HG02973 (cell line): Measurements from ENCODE around the gene JARID2.

Experiments
- ATAC-seq: cut with Tn5 transposase; IDR thresholded peaks from one replicate; pipeline ENCODE4 v1.9.1; 2021; ENCODE audit warnings: moderate library complexity; ENCODE audit not compliant: unreplicated experiment

Gene JARID2

DNA sequence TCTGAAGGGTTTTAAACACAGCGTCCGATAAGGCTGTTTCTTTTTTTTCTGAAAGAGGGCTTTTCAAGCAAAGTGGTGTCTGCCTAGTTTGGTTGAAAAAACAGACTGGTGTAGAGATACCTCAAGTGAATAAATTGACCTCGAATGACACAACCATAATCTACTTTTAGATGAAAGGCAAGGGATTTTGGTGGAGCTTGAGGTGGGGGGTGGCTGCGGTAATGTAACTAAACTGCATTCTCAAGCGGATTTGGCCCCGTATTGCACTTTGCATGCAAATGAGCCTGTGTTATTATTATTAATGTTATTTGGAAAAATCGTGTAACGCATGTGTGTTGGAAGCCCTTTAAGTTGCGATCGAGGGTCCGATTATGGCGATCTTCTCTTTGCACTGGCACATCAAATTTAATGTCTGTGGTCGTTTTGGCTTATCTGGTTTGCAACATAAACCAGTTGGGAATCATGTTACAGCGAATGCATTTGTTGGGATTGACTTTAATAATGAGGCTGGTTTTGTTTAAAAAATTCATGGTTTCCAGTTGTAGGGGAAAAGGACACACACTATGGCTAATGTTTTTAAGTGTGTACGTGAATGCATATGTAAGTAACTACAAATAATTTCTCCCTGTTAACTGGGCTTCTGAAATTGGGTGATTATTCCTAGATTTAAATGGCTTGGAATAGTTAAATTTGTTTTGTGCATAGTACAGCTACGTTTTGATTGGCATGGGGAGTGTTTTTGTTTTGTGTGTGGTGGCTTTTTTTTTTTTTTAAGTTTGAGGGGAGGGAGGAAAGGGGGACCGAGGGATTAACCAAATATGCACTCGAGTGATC, 1.0 kb downstream of the JARID2 start:
- no peak for ATAC-seq

DNA sequence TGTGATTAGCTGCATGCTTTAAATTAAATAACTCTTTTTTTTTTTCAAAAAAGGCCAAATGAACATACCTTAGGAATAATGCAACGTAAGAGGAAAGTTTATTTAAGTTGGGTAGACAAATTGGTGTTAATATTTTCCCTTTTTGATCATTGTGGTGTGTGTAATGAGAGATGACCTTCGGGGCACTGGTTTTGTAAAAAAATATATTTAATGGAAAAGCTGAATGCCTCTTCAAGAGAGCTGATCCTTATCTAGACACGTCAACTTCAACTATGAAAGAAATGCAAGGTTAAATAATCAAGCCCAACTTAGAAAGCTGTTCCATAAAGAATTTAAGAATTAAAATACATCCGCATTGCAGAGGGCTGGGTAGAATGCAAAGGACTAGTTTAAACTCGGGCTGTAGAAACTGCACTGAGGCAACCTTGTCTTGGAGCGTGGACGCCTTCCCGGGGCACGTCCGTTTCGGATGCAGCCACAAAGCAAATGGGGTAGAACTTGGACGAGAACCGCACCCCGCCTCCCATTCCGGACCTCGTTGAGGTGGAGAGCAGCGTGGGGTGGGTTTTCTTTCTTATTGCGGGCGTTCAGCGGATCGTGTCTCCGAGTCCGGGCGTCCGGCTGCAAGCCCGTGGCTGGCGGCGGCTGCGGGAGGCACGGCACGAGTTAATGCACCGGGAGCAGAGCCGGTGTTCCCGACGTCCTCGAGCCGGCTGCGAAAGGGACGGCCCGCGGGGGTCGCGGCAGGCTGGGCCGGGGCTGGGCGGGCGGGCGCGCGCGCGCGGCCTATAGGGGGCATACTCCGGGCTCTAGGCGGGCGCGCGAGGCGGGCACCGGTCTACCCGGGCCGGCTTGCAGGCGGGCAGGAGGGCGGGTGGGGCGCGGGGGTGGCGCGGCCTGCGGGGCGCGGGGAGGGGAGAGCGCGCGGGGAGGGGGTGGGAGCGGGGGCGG, 1.9 kb downstream of the JARID2 start:
- peak; percentile 11 for ATAC-seq

DNA sequence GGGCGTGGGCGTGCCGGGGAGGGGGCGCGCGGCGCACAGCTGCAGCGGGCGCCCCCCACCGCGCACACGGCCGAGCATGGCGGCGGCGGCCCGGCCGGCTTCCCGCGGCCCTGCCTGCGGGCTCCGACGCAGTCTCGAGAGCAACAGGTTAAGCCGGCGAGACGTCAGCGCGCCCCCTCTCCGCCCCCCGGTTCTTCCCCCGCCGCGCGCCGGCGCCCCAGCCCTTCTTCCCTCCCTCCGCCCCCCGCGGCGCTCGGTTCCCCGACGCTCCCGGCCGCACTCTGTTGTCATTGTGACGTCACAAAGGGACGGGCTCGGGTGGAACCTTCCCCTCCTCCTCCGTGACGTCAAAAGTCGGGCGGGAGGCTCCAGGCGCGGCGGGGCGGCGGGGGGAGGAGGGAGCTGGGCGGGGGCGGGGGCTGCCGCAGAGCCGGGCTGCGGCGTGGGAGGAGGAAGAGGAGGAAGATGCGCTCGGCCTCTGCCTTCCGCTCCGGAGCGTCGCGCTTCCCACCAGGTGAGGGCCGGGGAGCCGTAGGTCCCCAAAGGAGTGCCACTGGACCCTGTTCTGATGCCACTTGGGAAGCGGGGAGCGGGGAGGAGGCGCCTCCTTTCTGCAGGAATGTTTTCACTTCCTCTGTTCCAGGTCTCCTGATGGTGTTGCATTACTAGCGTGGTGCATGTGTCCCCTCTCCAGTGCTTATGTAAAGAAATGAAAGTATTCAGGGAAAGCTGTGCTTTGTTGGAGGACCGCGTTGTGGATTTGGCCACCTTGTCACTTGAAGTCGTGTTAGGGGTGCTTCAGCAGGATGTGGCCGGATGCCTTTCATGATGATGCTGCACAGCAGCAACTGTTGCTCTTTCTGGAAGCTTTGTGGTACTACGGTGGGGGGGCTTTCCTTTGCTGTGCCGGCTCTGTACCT, 2.8 kb downstream of the JARID2 start:
- ATAC-seq: peak; percentile 29

DNA sequence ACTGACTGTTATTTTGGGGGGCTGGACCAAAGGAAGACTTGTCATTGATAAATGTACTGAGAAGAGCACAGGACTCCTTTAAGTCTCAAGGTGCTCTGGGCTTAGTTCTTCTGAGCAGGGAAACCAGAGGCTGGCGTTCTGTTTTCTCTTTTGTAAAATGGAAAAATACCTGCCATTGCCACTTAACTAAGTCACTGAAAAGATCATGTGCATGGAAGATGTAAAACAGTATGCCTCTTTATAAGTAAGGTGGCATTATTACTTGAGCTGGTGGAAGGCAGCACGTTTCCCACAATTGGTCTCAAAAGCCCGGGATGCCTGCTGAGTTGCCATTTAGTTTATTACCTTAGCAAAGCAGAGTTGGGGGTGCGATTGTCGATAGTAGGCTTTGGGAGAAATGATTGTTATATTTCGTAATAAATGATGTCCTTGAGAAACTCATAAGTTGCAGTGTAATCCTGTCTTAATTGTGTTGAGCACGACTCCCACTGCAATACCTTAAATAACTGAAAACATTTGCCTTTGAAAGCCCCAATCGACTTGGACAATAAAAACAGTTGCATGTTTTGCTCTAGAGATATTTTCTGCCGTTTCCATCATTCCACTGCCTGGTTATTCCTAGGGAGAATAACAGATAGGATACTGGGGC, 3.6 kb downstream of the JARID2 start:
- ATAC-seq: no peak

DNA sequence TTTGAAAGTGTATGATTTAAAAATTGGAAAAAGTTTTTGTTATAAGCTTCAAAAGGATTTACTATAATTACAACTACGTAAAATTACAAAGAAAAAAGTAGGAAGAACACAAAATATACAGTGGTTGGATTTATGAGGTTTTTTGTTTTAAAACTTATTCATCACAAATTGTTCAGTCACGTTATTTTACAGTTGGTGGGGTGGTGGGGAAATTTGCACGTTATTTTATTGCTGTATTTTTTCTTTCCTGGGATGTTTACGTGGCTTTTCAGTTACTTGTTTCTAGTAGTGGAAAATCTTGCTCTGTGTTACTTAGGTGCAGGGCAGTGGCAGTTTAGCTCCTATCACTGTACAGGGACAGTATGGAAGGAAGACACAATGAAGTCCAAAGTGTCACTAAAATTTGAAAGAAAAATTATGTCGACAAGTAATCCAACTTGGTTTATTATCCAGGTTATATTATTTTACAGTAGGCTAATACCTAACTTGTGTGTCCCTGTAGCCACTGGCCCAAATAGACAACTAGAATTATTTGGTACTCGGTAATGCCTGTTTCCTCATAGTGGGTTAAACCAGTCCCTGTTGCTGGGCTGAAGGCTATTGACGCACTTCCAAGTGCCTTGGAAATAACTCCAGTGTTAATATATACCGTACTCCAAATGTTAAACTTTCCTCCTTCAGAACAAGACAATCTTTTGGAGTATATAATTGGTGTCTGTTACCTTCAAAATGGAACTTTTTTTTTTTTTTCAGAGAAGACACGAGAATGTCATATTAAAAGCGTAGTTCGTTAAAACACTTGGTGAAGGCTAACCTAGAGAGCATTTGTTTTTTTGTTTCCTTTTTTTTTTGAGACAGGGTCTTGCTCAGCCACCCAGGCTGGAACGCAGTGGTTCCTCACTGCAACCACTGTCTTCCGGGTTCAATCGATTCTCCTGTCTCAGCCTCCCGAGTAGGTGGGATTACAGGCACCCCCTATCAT, 4.6 kb downstream of the JARID2 start:
- ATAC-seq: no peak

DNA sequence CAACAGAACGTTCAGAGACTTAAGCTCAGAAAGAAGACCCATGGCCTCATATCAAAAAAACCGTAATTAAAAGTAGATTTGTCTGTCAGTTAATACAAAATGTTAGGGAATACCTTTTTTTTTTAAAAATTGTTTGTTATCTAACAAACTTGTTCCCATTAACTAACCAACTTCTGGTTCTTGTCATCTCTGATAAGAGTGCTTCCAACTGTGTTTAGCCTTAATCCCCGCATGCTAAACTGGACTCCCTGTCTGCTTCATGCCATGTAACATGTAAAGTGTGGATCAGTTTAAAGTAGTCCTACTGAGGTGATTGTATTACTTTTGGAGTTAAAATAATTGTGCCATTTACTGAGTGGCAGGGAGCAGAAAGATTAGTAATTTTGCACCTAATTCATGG, 6.3 kb downstream of the JARID2 start:
- ATAC-seq: no peak

DNA sequence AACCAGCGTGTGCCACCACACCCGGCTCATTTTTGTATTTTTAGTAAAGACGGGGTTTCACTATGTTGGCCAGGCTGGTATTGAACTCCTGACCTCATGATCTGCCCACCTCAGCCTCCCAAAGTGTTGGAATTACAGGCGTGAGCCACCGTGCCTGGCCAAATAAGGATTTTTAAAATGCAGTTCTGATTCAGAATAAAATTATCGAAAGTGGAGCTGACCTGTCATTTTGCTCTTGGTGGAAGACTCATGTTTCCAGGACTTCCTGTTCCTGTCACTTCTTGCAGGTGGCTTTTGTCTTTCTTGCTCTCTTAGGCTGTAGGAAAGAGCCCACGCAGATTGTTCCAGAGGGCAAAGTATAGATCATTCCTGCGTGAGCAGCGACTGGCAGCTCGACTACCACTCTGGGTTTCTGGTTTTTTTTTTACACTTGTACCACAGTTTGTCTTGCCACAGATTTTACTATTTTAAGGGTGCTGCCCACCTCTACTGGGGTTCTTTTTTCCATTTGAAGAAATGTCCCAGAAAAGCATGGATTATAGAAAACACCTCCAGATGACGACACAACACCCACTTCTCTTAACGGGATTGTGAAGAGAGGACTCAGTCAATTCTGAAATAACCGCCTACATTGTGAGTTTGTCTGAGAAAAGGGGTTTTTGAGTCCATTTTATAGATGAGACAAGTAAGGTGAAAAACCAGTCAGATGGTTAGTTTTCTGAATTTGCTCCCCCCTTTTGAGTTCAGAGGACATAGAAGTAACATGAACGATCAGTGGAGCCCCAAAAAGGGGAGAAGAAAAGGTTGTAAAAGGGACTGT, 7.5 kb downstream of the JARID2 start:
- no peak for ATAC-seq

DNA sequence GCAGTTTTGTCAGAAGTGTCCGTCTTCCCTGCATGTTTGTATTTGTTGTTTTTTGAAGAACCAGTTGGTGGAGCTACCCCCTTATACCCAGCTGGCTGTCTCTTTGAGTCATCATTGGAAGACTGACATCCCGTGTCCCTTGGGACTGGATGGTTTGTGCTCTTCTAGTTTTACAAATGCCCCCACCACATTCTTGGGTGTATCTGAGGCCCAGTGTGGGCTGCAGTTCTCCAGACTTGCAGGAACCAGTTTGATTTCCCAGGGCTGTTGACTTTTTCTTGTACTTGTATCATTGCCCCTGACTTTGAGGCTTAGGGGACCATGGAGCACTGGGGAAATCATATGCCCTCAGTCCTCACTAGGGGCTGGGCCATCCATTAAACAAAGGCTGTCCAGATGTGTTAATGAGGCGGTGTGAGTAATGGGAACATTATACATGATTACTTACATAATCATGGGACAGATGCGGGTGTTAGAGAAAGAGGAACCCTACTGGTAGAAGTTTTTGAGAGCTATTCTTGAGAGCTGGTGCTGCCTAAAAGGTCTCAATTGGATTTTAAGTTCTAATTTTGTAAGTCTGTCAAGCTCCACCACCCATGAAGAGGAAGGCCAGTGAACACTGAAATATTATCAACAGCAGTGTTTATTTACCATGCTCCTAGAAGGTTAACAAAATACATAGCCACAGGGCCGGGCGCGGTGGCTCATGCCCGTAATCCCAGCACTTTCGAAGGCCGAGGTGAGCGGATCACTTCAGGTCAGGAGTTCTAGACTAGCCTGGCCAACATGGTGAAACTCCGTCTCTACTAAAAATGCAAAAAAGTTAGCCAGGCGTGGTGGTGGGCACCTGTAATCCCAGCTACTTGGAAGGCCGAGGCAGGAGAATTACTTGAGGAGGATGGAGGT, 8.5 kb downstream of the JARID2 start:
- ATAC-seq: no peak

DNA sequence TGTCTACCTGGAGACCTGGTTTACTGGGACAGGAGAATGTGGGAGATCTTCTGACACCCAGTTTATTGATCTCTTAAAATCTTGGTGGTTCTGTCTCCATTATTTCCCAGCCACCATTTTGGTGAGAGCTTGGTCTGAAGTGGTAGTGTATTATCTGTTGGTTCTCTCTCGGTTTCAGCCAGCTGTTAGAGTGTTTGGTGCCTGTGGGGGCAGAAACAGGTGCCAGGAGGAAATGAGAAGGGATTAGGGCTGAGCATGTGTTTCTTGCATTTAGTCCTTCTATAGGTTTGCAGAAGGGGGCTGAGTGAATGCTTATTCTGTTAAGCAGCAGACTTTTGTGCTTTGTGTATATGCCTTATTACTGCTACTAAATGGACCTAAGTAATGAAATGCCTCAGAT, 9.6 kb downstream of the JARID2 start:
- peak; percentile 46 for ATAC-seq

DNA sequence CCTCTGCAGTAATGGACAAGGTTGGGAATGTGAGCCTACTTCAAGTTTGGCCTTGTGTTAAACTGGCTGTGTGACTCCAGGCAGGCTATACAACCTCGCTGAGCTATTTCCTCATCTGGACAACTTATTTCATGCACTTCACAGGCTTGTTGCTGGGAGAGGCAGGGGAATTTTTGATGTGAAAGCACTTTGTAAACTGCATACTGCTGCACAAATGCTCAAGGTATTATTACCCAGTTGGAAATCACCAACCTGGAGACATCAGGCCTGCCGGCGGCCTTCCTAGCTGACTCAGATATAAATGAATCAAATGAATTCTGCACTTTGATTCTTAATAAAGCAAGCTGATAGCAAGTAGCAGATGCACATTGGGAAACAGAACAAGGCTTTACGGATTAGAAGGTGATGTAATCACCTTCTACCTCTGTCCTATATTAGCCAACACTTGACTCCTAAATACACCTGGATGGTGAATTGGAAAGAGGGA, 10.1 kb downstream of the JARID2 start:
- no peak for ATAC-seq

DNA sequence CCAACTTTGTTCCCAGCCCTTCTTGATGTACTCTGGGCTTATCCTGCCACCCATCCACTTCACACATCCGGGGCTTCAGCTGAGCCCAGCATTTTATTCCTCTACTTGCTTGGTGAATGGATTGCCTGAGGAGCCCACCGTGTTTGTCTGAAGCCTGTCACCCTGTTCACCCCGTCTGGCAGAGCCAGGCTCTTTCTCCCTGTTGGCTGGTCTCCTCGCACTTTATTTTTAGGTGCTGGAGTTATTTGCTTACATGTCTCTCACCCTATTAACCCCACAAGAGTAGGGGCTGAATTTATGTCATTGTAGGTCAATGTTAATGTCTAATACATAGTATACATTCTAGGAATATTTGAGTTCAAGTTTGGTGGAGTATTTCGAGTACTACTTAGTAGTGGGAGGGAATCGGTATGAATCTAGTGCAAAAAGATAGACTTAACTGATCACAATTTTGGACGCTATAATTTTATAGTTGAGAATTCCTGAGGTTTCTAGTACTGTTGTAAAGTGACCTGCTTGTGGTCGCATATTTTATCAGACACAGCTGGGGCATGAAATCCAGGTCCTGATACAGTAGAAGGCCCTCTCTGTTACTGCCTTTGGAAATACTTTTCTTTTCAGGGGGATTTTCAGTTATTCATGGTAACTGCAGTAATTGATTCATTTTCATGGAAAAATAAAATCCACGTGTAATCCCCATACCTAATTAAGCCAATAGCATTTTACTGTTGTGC, 10.8 kb downstream of the JARID2 start:
- ATAC-seq: no peak

DNA sequence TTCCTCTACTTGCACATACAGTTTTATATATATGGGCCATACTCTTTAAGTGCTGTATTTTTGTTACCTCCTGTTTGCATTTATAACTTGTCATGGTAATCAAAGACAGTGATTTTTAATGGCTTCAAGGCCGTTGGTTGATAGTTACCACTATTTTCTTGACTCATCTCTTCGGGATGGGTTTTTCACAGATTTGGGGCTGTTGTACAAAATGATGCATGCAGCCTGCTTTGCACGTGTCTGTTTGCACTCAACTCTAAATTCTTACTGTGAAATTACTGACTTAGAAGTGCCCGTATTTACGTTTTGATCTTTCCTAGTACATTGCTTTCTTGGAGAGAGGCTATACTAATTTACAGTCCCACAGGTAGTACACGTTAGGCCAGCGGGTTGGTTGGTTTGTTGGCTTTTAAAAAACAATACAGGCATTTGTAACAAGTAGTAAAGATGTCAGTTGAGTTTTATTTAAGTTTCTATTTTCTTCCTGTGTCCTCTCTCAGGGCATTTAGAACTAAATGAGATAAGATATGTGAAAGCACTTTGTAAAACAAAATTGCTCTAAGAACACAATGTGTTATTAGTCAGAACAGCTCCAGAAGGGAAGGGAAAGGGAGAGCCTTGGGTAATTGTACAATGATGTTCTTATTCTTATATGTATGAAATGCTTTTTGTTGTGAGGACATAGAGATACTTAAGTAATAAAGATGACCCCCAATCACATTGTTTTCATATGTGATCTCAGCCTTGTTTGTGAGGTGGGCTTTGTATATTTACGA, 11.7 kb downstream of the JARID2 start:
- ATAC-seq: no peak

DNA sequence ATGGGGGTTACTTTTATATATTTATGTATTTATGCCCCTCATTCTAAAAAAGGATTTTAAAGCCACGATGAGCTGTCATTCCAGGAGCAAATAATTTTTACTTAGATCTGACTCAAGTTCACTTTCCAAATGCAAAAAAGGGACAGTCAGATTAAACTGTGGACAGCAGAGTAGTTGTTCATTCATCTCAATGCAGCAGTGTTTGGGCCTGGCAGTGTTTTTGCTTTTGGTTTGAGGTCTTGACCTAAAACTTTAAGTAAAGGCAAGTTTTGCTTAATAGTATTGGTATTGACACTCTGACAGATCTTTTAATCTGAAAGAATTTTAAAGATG, 13.9 kb downstream of the JARID2 start:
- ATAC-seq: no peak

DNA sequence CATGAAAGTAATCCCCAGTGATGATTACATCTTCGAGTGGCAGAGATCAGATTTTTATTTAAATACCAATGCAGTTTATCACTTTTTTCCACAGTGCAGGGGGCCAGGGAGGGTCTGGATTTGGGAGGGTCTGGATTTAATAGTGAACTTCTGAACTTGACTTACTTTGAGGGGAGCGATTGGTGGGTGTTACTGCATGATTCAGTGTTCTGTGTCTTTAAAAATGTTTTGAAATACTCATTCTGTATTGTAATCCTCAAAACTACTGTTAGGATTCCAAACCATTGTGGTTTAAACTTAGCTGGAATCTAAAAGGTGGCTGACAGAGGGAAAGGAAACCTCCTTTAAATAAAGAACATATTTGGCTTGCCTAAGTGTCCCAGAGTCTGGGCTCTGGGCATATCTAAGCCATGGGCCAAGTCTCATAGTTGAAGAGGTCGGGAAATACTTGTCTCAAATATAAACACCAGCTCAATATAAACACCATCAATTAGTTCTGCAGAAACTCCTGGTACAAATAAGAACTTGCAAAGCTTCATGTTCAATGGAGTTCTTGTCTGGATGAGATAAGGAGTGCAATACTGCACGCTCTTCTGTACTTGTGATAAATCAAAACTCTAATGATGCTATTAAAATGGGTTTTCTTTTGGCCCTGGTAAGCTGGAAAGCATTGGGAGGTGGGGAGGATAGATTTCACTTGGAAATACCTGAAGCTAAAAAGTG, 14.4 kb downstream of the JARID2 start:
- no peak for ATAC-seq

DNA sequence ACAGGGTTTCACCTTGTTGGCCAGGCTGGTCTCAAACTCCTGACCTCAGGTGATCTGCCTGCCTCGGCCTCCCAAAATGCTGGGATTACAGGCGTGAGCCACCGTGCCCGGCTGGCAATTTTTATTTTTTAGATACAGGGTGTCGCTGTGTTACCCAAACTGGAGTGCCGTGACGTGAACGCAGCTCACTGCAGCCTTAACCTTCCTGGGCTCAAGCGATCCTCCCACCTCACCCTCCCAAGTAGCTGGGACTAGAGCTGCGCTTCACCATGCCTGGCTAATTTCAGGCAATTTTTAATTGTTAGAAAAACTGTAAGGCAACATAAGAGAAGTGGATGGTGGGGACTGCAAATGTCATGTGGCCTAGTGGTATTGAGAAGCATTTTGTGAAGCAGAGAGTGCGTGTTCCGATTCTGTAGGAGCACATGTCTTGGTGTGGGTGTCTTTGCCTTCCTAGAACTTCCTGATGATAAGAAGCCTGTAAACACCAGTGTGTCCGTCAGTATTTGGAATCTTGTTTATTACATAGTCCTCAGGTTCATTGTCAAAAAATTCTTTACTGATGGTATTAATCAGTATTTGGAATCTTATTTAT, 18.0 kb downstream of the JARID2 start:
- ATAC-seq: no peak
